ENCODE measurements around the gene SLC23A2.

Gene SLC23A2

GRCh38 chr20:4966826-4967751, 34.2 kb downstream of the SLC23A2 start:
- no peak for DNase-seq (ENCODE audit: low read depth in 3 of 3, low spot score in 1 of 3)

DNA sequence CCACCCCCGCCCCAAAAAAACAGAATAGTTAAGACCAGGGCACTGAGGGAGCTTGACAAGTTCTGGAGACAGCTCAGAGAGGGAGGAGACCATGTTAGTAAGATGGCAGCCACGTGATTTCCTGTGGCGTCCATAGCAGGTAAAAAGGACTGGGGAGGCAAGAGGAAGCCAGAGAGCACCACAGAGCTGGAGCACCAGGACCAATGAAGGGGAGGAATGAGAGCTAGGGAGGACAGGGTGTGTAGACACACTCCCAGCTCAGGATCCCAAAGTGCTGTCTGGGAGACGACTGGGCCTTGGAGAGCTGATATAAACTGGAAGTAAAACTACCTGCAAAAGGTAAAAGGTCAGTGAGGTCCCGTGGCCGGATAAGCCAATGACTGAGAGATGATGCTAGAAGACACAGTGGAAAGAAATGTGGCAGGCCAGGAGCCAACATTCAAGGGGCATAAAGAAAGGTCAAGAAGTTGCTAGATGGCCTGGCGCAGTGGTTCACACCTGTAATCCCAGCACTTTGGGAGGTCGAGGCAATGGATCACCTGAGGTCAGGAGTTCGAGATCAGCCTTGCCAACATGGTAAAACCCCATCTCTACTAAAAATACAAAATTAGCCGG, 39.0 kb downstream of the SLC23A2 start:
- DNase-seq (ENCODE audit: low read depth in 3 of 3, low spot score in 1 of 3) = no peak

GRCh38 chr20:4961746-4962145, 39.6 kb downstream of the SLC23A2 start:
- no peak for DNase-seq (ENCODE audit: low read depth in 3 of 3, low spot score in 1 of 3)

GRCh38 chr20:4959592-4959991, 41.7 kb downstream of the SLC23A2 start:
- no peak for DNase-seq (ENCODE audit: low read depth in 3 of 3, low spot score in 1 of 3)

DNA sequence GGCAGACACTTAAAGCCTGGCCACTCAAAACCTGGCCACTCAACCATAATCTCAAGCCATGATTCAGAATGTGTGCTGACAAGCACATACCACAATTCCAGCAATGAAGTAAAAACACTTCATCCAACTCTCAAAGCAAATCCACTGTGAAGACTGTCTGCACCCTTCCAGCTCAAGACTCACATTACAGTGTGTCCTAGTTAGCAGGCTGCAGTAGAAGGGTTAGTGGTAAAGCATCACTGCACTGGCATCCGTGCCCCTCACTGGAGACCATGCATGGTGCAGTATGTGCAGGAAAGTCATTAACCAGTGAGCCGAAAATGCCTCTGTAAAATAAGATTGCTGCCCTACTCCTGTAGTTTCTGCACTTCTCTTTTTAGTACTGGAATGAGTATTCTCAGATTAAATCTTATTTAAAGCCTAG, 43.4 kb downstream of the SLC23A2 start:
- no peak for DNase-seq (ENCODE audit: low read depth in 3 of 3, low spot score in 1 of 3)

GRCh38 chr20:4957187-4957586, 44.1 kb downstream of the SLC23A2 start:
- DNase-seq (ENCODE audit: low read depth in 3 of 3, low spot score in 1 of 3) = no peak

- DNase-seq (ENCODE audit: low read depth in 3 of 3, low spot score in 1 of 3) = no peak
Observed at GRCh38 chr20:4956200-4956810, 45.0 kb downstream of the SLC23A2 start.

GRCh38 chr20:4953881-4954280, 47.4 kb downstream of the SLC23A2 start:
- no peak for DNase-seq (ENCODE audit: low read depth in 3 of 3, low spot score in 1 of 3)

GRCh38 chr20:4952229-4952628, 49.1 kb downstream of the SLC23A2 start:
- DNase-seq (ENCODE audit: low read depth in 3 of 3, low spot score in 1 of 3) = no peak

- no peak for DNase-seq (ENCODE audit: low read depth in 3 of 3, low spot score in 1 of 3)
Observed at GRCh38 chr20:4951299-4951698, 50.0 kb downstream of the SLC23A2 start.

DNA sequence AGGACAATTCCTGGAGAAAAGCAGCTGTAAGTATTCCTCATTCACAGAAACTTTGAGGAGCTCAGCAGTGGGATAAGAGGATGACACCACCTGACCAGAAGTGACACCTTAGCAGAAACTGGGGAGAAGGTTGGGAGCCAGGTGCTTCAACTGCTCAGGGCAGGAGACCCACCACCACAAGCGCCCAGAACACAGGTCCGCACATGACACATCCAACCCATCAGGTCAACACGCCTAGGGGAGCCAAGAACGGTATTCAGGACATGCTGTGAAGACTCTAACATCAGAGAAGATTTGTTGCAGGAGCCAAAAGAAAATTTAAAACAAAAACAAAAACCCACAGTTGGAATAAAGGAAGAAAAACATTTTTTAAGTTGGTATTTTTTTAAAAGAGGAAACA, 50.5 kb downstream of the SLC23A2 start:
- DNase-seq (ENCODE audit: low read depth in 3 of 3, low spot score in 1 of 3) = no peak

GRCh38 chr20:4950437-4950836, 50.9 kb downstream of the SLC23A2 start:
- DNase-seq (ENCODE audit: low read depth in 3 of 3, low spot score in 1 of 3) = no peak

GRCh38 chr20:4949833-4950178, 51.5 kb downstream of the SLC23A2 start:
- DNase-seq (ENCODE audit: low read depth in 3 of 3, low spot score in 1 of 3) = no peak

GRCh38 chr20:4947817-4948559, 53.3 kb downstream of the SLC23A2 start:
- DNase-seq (ENCODE audit: low read depth in 3 of 3, low spot score in 1 of 3) = no peak

DNA sequence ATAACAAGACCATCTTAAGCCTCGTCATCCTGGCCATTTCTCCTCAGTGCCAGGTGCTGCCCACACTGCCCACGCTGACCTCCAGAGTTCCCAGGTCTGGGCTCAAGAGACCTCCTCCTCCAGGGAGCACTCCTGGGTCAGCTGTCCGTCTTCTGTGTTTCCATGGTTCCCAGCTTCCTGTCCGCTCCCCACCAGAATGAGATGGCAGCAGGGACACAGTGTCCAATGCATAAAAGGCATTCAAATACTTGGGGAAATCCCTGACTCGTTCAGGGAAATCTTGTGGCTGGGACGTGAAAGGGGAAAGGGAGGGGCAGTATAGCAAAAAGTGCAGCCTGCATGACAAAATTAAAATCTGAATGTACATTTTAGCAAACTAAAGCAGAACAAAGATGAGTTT, 54.3 kb downstream of the SLC23A2 start:
- no peak for DNase-seq (ENCODE audit: low read depth in 3 of 3, low spot score in 1 of 3)

DNA sequence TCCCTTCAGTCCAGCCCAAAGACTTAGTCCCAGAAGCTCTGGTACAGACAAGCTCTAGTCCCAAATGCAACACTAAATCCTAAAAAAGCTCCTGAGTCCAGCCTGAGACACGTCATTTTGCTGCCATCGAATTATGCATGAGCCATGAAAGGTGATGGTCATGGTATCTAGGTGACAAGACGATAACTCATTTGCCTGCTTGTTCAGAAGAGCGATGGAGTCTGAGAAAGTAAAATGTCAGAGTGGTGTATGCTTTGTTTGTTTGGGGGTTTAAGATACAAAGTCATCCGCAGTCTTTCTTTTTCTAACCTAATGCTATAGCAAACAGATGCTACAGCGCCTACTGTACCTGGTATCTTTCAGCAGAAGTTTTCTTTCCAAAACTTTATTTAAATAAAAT, 54.7 kb downstream of the SLC23A2 start:
- no peak for DNase-seq (ENCODE audit: low read depth in 3 of 3, low spot score in 1 of 3)

DNA sequence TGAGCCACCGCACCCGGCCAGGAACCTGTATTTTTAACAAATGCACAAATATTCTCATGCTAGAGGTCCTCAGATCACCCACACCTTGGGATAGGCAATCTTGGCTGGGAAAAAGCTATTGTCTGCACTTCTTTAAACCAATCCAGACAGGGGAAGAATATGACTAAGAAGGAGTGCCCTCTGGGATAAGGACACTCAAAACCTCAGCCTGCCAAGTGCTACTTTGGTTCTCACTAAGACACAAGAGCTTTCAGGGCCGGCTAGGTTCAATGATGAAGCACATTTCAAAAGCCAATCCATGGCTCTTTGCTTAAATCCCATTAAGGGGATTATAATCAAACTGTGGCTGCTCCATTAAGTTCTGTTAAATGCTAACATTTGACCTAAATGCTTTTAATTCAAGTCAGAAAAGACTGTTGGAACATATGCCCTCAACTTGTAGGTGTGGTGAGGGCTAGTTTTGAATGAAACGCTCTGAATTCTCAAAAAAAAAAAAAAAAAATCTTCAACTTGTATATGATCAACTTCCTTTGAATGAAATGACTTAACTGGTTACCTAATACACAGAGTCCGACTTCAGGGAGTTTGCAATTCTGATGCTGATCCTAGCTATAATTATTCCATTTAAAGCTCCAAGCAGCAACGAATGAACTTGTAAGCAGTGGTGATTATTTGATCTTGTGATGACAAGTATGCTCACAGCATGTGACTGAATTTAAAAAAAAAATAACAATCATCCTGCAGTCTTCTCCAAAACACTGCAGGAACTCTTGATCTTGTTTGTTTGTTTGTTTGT, 56.6 kb downstream of the SLC23A2 start:
- no peak for DNase-seq (ENCODE audit: low read depth in 3 of 3, low spot score in 1 of 3)

- DNase-seq (ENCODE audit: low read depth in 3 of 3, low spot score in 1 of 3) = no peak
Observed at GRCh38 chr20:4942331-4942730, 59.0 kb downstream of the SLC23A2 start.

DNA sequence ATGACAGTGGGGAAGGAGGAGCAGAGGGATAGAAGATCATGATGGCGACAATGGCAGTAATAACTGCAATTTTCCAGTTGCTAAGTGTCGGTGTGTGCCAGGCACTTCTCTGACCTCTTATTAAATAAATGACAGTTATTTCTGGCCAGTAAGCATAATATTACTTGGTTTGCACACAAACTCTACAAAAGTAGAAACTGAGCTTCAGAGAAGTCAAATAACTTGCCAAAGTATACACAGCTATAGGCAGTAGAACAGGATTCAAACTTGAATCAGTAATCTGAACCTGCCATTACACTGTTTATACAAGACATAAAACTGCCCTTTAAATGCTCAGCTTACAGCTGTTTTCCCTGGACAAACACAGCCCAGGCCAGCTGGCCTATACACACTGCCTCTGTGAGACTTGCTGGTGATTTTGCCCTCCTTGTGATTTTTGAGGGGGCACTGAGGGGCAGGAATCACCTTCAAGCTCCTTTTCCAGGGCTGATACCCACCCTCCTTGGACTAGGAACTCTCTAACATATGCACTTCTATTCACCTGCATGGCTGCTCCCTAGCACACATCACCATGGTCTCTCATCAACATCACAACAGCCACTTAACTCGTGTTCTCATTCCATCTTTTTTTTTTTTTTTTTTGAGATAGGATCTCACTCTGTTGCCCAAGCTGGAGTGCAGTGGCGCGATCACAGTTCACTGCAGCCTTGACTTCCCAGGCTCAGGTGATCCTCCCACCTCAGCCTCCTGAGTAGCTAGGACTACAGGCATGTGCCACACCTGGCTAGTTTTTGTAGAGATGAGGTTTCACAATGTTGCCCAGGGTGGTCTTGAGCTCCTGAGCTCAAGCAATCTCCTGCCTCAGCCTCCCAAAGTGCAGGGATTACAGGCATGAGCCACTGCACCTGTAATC, 63.6 kb downstream of the SLC23A2 start:
- no peak for DNase-seq (ENCODE audit: low read depth in 3 of 3, low spot score in 1 of 3)
